CD4-positive, alpha-beta memory T cell (primary cell): ENCODE results near the gene SHISA9. TPM values are rescaled to one million over a fixed set of nuclear protein-coding genes. Genes with fewer than 3 reads are reported as not detected.

Experiments used
- CTCF ChIA-PET: fragments of 350-600 bp; sonication (Branson Sonifier 250); formaldehyde crosslinking; loops from one replicate; lab custom pipeline; 2021; ENCODE audit warnings: inconsistent platforms; ENCODE audit not compliant: partially characterized antibody; lab: Charles Lee
- POLR2A ChIA-PET: fragments of 350-600 bp; sonication (Branson Sonifier 250); formaldehyde crosslinking; loops from one replicate; lab custom pipeline; 2021; ENCODE audit not compliant: partially characterized antibody; lab: Charles Lee
- DNase-seq, 5 donors: peaks; one replicate each; pipeline versions ENCODE4 v3.0.0 to v3.0.0-alpha.2; 2020 to 2022; ENCODE audit warnings: mixed read lengths in 1 of 5
- H3K27ac ChIP-seq: one replicate; pipeline ENCODE4 v1.7.0; 2013; ENCODE audit warnings: low read depth, low read length
- H3K27me3 ChIP-seq: 2 replicates; pipeline ENCODE4 v1.7.0; 2013; ENCODE audit warnings: mild to moderate bottlenecking, low read length, moderate library complexity; ENCODE audit not compliant: insufficient read depth
- H3K36me3 ChIP-seq: 2 replicates; pipeline ENCODE4 v1.7.0; 2013; ENCODE audit warnings: mild to moderate bottlenecking, low read length, moderate library complexity; ENCODE audit not compliant: insufficient read depth
- H3K4me1 ChIP-seq: 2 replicates; pipeline ENCODE4 v1.7.0; 2013; ENCODE audit warnings: mild to moderate bottlenecking, low read length, moderate library complexity; ENCODE audit not compliant: insufficient read depth
- H3K4me3 ChIP-seq, 2 donors: one replicate each; pipeline ENCODE4 v1.7.0; 2013; ENCODE audit warnings: low read length in 2 of 2, mild to moderate bottlenecking in 1 of 2
- H3K9me3 ChIP-seq, 2 donors: one replicate each; pipeline ENCODE4 v1.7.0; 2013; ENCODE audit warnings: low read length in 2 of 2, control low read depth in 1 of 2; ENCODE audit not compliant: control insufficient read depth in 1 of 2
- H3K27ac Mint-ChIP-seq, 7 donors: one replicate each; pipeline ENCODE4 v1.8.0; 2020 to 2021; ENCODE audit warnings: mixed read lengths in 7 of 7, mild to moderate bottlenecking in 6 of 7, inconsistent platforms in 3 of 7, moderate library complexity in 3 of 7
- H3K27me3 Mint-ChIP-seq, 2 donors: one replicate each; pipeline ENCODE4 v1.8.0; 2020 to 2021; ENCODE audit warnings: mixed read lengths in 2 of 2
- H3K36me3 Mint-ChIP-seq, 2 donors: one replicate each; pipeline ENCODE4 v1.8.0; 2020 to 2021; ENCODE audit warnings: mixed read lengths in 2 of 2, inconsistent platforms in 1 of 2, mild to moderate bottlenecking in 1 of 2
- H3K4me1 Mint-ChIP-seq, 4 donors: one replicate each; pipeline ENCODE4 v1.8.0; 2020 to 2021; ENCODE audit warnings: mixed read lengths in 4 of 4, mild to moderate bottlenecking in 1 of 4
- H3K4me3 Mint-ChIP-seq, 8 donors: one replicate each; pipeline ENCODE4 v1.8.0; 2020 to 2021; ENCODE audit warnings: mixed read lengths in 8 of 8, mild to moderate bottlenecking in 7 of 8, moderate library complexity in 6 of 8, inconsistent platforms in 3 of 8
- H3K9me3 Mint-ChIP-seq, 8 donors: one replicate each; pipeline ENCODE4 v1.8.0; 2020 to 2021; ENCODE audit warnings: mixed read lengths in 8 of 8, mild to moderate bottlenecking in 5 of 8, inconsistent platforms in 3 of 8, moderate library complexity in 1 of 8
- intact Hi-C: fragments of 100-400 bp; cut with micrococcal nuclease; formaldehyde crosslinking; loops from one replicate; pipeline ENCODE4 v1.15.1; 2023
- polyA plus RNA-seq, 2 donors: library from polyadenylated mRNA; unstranded; fragments of 300-500 nt; fragmentation: Illumina TruSeq; gene quantifications; one replicate each; pipeline ENCODE4 v1.2.3, GENCODE V29; 2021
- total RNA-seq, 2 experiments: library from RNA; stranded (reverse); gene quantifications; one replicate each; pipeline ENCODE4 v1.2.3, GENCODE V29; 2021

The SHISA9 gene
- total and polyA plus RNA-seq, 4 experiments from 2014 or later, result not detected

- CTCF ChIA-PET, result no interaction called here
- H3K36me3 ChIP-seq, result no peaks in the 10 kb centered on the region
Measured at GRCh38 chr16:13049688-13050087, 148.3 kb downstream of the SHISA9 start.

GRCh38 chr16:13052431-13052830 is 151.0 kb downstream of the SHISA9 start:
- Mint-ChIP-seq H3K9me3 (peaks cover 3 to 20% (median 6%) of the 10 kb centered on the region in 8 donors), H3K27me3 (no peaks in the 10 kb centered on the region), H3K27ac (no peak overlapping the region), H3K36me3 (no peaks in the 10 kb centered on the region), H3K4me1 (no peaks in the 10 kb centered on the region), H3K4me3 (no peak overlapping the region)
- Histone ChIP-seq H3K4me1 (no peaks in the 10 kb centered on the region), H3K27ac (no peak overlapping the region), H3K36me3 (no peaks in the 10 kb centered on the region), H3K9me3 (no peaks in the 10 kb centered on the region), H3K27me3 (no peaks in the 10 kb centered on the region), H3K4me3 (no peak overlapping the region)
- intact Hi-C loops, result no loop called here
- no peak for DNase-seq
- POLR2A ChIA-PET, result no interaction called here
- CTCF ChIA-PET, result no interaction called here

More at GRCh38 chr16:13049688-13050087, 148.3 kb downstream of the SHISA9 start:
- Histone ChIP-seq H3K4me1 (no peaks in the 10 kb centered on the region), H3K4me3 (no peak overlapping the region), H3K27me3 (no peaks in the 10 kb centered on the region), H3K27ac (no peak overlapping the region), H3K9me3 (no peaks in the 10 kb centered on the region)
- Mint-ChIP-seq H3K36me3 (no peaks in the 10 kb centered on the region), H3K27me3 (no peaks in the 10 kb centered on the region), H3K4me1 (no peaks in the 10 kb centered on the region), H3K4me3 (no peak overlapping the region), H3K27ac (no peak overlapping the region), H3K9me3 (peaks cover 1 to 24% (median 7%) of the 10 kb centered on the region in 8 donors)
- DNase-seq, result no peak
- intact Hi-C loops, result no loop called here
- POLR2A ChIA-PET, result no interaction called here

GRCh38 chr16:13055480-13055879 is 154.1 kb downstream of the SHISA9 start:
- intact Hi-C loops, result no loop called here
- Mint-ChIP-seq H3K27me3 (no peaks in the 10 kb centered on the region), H3K27ac (no peak overlapping the region), H3K4me3 (no peak overlapping the region), H3K36me3 (no peaks in the 10 kb centered on the region), H3K9me3 (peaks cover 0 to 15% (median 6%) of the 10 kb centered on the region in 8 donors), H3K4me1 (no peaks in the 10 kb centered on the region)
- no peaks in the 10 kb centered on the region for H3K27me3 ChIP-seq
- H3K27ac ChIP-seq, result no peak overlapping the region
- CTCF ChIA-PET, result no interaction called here
- no peak for DNase-seq
- H3K36me3 ChIP-seq, result no peaks in the 10 kb centered on the region
- POLR2A ChIA-PET, result no interaction called here
- no peaks in the 10 kb centered on the region for H3K4me1 ChIP-seq
- H3K4me3 ChIP-seq, result no peak overlapping the region
- no peaks in the 10 kb centered on the region for H3K9me3 ChIP-seq

- Mint-ChIP-seq H3K4me1 (no peaks in the 10 kb centered on the region), H3K4me3 (no peak overlapping the region), H3K27ac (no peak overlapping the region), H3K27me3 (no peaks in the 10 kb centered on the region), H3K36me3 (no peaks in the 10 kb centered on the region), H3K9me3 (peaks cover 0 to 12% (median 6%) of the 10 kb centered on the region in 8 donors)
- intact Hi-C loops, result no loop called here
- Histone ChIP-seq H3K4me1 (no peaks in the 10 kb centered on the region), H3K9me3 (no peaks in the 10 kb centered on the region), H3K27me3 (no peaks in the 10 kb centered on the region), H3K4me3 (no peak overlapping the region), H3K27ac (no peak overlapping the region), H3K36me3 (no peaks in the 10 kb centered on the region)
- CTCF ChIA-PET, result no interaction called here
- DNase-seq, result no peak
- POLR2A ChIA-PET, result no interaction called here
Measured at GRCh38 chr16:13056607-13057006, 155.2 kb downstream of the SHISA9 start.

GRCh38 chr16:13060932-13061331 is 159.5 kb downstream of the SHISA9 start:
- no peaks in the 10 kb centered on the region for H3K4me1 Mint-ChIP-seq
- no peaks in the 10 kb centered on the region for H3K27me3 Mint-ChIP-seq
- Histone ChIP-seq H3K27ac (no peak overlapping the region), H3K27me3 (no peaks in the 10 kb centered on the region), H3K9me3 (no peaks in the 10 kb centered on the region), H3K4me1 (no peaks in the 10 kb centered on the region), H3K4me3 (no peak overlapping the region), H3K36me3 (no peaks in the 10 kb centered on the region)
- DNase-seq, result no peak
- ChIA-PET POLR2A (no interaction called here), CTCF (interaction anchor here (1.1 kb wide), 1 partner anchor 12 kb away, joined by 3 read pairs; no protein-coding TSS in a partner anchor)
- H3K9me3 Mint-ChIP-seq, result peaks cover 0 to 8% (median 5%) of the 10 kb centered on the region in 8 donors
- no peaks in the 10 kb centered on the region for H3K36me3 Mint-ChIP-seq
- intact Hi-C loops, result no loop called here
- H3K4me3 Mint-ChIP-seq, result no peak overlapping the region
- no peak overlapping the region for H3K27ac Mint-ChIP-seq

GRCh38 chr16:13061691-13062090 is 160.3 kb downstream of the SHISA9 start:
- Histone ChIP-seq H3K9me3 (no peaks in the 10 kb centered on the region), H3K4me3 (no peak overlapping the region), H3K27ac (no peak overlapping the region), H3K27me3 (no peaks in the 10 kb centered on the region), H3K36me3 (no peaks in the 10 kb centered on the region), H3K4me1 (no peaks in the 10 kb centered on the region)
- Mint-ChIP-seq H3K27ac (no peak overlapping the region), H3K36me3 (no peaks in the 10 kb centered on the region), H3K9me3 (peaks cover 0 to 13% (median 6%) of the 10 kb centered on the region in 8 donors), H3K4me1 (no peaks in the 10 kb centered on the region), H3K27me3 (no peaks in the 10 kb centered on the region), H3K4me3 (no peak overlapping the region)
- intact Hi-C loops, result no loop called here
- ChIA-PET CTCF (interaction anchor here (1.1 kb wide), 1 partner anchor 12 kb away, joined by 3 read pairs; no protein-coding TSS in a partner anchor), POLR2A (no interaction called here)
- DNase-seq, result no peak

- ChIA-PET POLR2A (no interaction called here), CTCF (interaction anchor here (1.1 kb wide), 1 partner anchor 11 kb away, joined by 3 read pairs; no protein-coding TSS in a partner anchor)
- Histone ChIP-seq H3K9me3 (no peaks in the 10 kb centered on the region), H3K27ac (no peak overlapping the region), H3K4me3 (no peak overlapping the region), H3K4me1 (no peaks in the 10 kb centered on the region), H3K36me3 (no peaks in the 10 kb centered on the region), H3K27me3 (no peaks in the 10 kb centered on the region)
- no peak overlapping the region for H3K4me3 Mint-ChIP-seq
- no peaks in the 10 kb centered on the region for H3K36me3 Mint-ChIP-seq
- intact Hi-C loops, result no loop called here
- H3K27ac Mint-ChIP-seq, result no peak overlapping the region
- H3K27me3 Mint-ChIP-seq, result no peaks in the 10 kb centered on the region
- no peaks in the 10 kb centered on the region for H3K4me1 Mint-ChIP-seq
- H3K9me3 Mint-ChIP-seq, result peaks cover 0 to 16% (median 6%) of the 10 kb centered on the region in 8 donors
- DNase-seq, result no peak
Measured at GRCh38 chr16:13062219-13062618, 160.8 kb downstream of the SHISA9 start.
